AML-193 (cell line): Measurements from ENCODE around the gene BRD4.

Experiments used
- DNase-seq, 2 experiments: peaks; one replicate each; lab custom pipeline; 2025; lab: John Stamatoyannopoulos, UW

BRD4 gene

DNA sequence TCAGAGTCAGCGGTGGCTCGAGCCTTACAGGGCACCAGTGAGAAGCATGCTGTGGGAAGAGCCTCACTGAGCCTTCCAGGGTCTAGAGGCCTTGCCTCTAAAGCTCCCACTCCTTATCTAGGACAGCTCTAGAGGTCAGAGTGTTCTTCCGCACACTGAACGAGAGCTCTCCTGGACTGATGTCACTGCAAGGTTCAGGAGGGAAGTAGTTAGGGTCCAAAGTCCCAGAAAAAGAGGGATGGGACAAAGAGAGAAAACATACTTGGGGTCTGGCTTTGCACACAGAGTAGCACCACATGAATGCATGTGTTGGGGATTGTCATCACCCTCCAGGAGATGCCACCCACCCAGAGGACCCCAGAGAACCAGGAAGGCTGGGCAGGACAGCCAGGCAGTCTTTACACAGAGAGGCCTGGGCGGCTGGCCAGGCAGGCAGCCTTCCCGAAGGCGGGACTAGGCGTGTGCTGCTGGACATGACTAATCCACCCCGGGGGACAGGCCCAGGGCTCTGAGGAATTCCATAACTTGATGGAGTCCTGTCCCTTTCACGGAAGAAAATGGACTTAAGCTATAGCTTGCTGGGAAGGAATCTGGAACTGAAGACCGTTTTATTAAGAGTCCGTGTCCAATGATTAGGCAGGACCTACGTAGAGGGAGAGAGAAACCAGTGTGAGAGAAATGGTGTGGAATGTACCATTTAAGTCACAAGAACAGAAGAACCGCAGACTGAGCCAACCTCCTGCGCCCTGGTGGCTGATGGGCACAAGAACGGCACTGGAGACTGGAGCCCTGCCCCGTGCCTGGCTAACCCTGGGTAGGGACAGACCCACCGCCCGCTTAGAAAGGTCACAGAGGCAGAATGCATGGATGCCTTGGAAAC lies 83.5 kb downstream of the BRD4 start:
- DNase-seq = no peak

- no peak for DNase-seq
Observed at GRCh38 chr19:15248106-15248505, 84.2 kb downstream of the BRD4 start.

DNA sequence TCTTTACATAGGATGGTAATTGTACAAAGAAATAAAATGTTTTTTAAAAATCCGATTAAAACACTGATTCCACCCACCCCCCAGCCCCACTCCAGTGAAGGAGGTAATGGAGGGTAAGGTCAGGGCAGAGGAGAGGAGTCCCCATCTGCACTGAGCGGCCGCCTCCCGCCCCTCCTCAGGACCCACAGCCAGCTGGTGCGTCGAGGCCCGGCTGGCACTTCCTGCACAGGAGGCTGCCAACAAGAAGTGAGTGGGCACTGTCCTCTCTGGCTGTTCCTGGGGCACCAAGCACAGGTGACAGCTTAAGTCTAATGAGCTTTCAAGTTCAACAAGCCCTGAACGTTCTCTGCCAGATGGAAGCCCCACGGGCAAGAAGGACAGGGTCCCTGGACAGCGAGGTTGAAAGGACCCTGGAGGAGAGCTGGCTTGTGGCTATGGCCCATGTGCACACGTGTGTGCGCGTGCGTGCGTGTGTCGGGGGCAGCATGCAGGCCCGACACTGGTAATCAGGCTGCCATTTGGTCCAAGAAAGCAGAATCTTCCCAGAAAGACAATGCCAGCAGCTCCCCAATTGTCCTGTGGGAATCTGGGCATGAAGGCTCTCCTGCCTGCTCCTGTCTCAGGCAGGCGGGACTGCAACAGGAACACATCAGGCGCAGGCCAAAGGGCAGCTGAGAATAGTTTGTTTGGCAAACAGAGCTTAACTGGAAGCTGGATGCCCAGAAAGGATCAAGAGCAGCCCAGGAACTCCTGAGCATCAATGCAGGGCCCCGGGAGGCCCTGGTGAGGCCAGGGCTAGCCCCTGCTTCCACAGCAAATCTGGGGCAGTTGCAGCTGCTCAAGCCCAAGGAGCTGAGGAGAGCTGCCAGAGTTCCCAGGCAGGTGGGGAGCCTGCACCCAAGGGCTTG lies 85.0 kb downstream of the BRD4 start:
- DNase-seq = no peak

DNA sequence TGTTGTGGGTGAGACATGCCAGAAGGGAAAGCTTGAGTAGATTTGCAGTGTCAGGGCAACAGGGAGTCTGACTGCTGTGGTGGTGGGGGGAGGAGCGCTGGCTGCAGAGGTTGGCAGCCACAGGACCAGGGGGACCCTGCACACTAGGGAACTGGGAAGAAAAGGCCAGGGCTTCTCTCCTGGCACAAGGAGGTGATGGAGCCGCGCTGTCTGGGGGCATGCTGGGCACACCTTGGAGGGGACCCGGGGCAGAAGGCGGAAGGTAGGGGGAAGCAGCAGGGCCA lies 86.2 kb downstream of the BRD4 start:
- DNase-seq = no peak

- no peak for DNase-seq
Observed at GRCh38 chr19:15245370-15246197, 86.8 kb downstream of the BRD4 start.

DNA sequence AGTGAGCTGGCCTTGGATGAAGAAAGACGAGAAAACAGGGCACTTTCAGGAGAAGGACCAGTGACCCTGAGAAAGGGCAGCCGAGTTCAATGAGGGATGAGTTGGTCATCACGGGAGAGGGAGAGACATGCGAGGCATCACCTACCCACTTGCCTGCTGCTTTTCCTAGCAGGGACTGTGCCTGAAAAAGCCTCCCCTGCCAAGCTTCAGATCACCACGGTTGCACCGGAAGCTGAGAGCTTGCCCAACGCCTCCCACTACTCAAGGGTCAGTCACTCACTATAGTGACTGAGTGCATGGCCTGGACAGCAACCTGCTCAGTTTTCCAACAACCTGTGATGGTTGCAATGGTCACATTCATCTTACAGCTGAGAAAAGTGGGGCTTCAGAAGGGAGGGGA lies 87.5 kb downstream of the BRD4 start:
- DNase-seq = no peak

DNA sequence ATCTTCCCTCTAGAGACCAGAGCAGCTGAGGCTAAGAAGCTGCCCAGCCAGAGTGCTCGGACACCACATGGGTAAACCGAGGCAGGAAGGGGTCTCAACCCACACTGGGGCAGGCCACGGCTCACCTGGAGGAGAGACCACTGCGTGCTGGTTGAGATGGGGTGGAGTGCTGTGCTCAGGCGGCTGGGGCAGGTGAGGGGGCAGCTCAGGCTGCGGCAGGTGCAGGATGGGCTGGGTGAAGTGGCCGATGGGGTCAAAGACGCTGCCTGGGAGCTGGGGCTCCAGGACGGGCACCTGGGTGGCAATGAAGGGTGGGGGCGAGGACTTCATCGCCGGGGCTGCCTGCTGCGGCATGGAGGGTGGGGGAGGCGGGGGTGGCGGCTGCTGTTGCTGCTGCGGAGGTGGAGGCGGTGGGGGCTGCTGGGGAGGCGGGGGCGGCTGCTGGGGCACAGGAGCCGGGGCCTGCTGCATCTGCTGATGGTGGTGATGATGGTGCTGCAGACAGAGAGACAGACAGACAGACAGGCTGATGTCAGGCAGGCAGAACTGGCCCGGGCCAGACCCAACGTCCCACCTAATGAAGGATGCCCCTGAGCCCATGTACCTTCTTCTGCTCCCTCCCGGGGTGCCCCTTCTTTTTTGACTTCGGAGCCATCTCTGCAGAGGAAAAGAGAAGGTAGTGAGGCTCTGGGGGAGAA lies 88.1 kb downstream of the BRD4 start:
- DNase-seq = no peak

DNA sequence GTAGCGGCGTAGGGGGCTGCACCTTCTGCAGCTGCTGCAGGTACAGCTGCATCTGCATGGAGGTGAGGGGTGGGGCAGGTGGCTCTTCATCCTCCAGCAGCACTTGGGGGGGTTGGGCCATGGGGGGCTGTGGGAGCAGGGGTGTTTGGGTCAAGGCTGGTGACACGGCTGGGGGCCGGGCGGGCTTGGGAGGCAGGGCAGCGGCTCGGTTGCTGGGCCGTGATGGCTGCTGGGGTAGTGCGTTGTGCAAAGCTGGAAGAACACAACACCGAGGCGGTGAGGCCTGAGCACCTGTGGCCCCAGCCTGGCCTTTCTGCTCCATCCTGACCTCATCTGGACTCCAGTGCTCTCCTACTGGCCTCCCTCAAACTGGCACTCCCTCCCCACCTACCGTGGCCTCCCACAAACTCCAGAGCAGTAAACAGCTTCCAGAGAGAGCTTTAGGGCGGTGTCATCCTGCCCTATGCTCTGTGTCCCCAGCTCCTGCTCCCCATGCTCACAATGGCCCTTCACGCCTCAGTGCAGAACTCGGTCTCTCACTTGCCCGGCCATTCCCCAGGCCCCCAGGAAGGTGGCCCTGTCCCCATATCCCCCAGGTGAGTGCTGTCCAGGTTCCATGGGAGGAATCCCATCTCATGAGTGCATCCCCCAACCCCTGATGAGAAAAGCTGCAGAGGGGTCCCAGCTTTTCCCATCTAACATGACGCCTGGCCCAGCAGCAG lies 88.9 kb downstream of the BRD4 start:
- DNase-seq = no peak

- DNase-seq = no peak
Observed at GRCh38 chr19:15241259-15241910, 91.0 kb downstream of the BRD4 start.

GRCh38 chr19:15240515-15240914 lies 91.8 kb downstream of the BRD4 start:
- DNase-seq = no peak

GRCh38 chr19:15239337-15239949 lies 92.9 kb downstream of the BRD4 start:
- no peak for DNase-seq

DNA sequence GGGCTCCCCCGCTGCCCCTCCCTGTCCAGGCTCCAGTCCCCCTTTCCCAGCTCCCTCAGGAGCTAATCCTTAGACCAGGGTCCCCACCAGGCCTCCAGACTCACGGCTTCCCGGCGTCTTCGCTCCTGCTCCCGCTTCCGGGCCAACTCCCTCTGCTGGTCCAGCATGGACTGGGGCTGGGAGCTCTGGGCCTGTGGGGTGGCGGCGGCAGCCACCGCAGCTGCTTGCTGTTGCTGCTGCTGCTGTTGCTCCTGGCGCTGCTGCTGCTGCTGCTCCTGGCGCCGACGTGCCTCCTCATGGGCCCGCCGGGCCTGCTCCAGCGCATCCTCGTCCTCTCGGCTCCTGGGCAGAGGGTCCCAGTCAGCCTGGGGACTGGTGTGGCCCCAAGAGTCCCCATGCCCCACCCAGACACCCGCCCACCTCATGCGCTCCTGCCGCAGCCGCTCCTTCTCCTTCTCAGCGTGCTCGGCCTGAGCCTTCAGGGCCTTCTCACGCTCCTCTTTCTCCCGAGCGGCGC lies 93.6 kb downstream of the BRD4 start:
- no peak for DNase-seq

DNA sequence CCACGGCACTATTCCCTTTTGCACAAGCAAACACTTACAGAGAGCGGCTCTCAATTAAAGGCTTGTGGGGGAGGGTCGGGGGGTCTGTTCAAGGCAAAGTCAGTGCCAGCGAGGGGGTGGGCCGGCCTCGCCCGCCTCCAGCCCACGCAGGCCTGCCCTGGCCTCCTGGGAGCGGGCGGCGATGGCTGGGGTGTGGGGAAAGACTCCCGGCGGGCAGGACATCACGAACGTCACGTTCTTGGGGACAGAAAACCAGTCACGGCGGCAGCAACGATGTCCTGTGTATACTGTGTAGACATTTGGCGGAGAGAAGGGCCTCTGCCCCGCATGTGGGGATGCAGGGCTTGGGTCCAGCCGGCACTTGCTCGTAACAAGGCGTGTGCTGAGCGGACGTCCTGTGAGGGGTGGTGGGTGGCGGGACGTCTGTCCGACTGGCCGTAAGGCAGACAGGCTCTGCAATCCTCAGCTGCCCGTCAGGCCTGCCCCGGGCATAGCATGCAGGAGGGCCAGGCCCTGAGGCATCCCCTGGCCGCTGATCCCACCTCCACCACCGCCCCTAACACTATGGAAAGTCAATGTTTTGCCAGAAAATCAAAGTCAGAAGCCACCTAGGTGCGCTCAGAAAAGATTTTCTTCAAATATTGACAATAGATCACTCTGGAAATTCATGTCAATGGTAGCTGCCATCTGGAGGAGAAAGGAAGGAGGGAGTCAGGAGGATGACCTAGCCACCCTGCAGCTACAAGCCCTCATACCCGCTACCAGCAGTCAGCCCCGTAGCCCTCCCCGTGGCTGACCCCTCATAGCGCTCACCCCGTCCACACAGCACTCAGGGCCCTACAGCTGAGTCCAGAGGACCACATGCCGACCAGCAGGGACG lies 94.3 kb downstream of the BRD4 start:
- no peak for DNase-seq

- DNase-seq = no peak
Observed at GRCh38 chr19:15236886-15237285, 95.5 kb downstream of the BRD4 start.

DNA sequence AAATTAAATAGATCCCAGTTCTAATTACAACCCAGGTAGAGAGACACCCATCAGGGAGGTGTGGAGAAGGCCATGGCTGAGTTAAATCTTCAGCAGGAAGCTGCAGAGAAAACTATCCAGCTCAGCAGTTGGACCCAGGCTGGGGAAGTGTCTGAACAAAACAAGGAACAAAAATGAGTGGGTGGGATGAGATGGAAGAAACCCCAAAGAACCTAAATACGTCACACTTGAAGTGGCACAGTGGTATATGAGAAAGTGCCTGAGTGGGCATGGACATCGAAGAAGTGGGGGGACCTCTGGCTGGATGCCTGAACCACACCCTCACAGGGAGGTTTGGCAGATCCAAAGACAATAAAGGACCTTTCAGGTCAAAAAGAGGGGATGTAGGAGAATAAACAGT lies 96.6 kb downstream of the BRD4 start:
- DNase-seq = no peak

GRCh38 chr19:15234431-15235130 lies 97.8 kb downstream of the BRD4 start:
- DNase-seq = no peak

- DNase-seq = no peak
Observed at GRCh38 chr19:15231271-15231670, 101.1 kb downstream of the BRD4 start.

DNA sequence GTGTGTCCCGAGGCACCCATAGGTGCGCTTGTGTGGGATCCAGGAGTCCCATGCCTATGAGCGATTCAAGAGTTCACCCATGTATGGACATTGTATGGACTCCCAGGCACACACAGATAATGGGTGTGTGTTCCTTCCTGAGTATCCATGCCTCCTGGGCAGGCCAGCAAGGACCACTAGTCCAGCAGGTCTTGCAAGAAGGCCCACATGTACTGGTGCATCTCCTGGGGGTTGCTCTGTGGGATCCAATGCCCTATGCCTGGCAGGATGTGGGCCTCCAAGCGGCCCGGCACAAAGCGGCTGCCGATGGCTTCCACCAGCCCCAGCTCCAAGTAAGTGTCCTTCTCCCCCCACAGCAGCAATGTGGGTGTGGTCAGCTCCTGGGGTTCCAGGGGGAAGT lies 105.1 kb downstream of the BRD4 start:
- DNase-seq = no peak
